ENCODE measurements around the gene PTPRQ.

- no peak for TF ChIP-seq CTCF (IDR thresholded peaks at IDR 0.05)
- no peak for TF ChIP-seq POLR2A (IDR thresholded peaks at IDR 0.05)
Measured at GRCh38 chr12:80422550-80422949, 21.5 kb upstream of the PTPRQ start.

Measured in right lobe of liver (tissue), 4 donors.